SJCRH30 (cell line): ENCODE results near the gene NOX5. TPM values are rescaled to one million over a fixed set of nuclear protein-coding genes. Genes with fewer than 3 reads are reported as not detected.

Experiments
- DNase-seq, 2 experiments: peaks; one replicate each; pipeline ENCODE4 v3.0.0-alpha.2; 2015 to 2020
- H3K27ac ChIP-seq: fragments of 250-450 bp; sonication (Bioruptor Pico); 2 replicates; pipeline ENCODE4 v1.5.1; 2020; ENCODE audit warnings: mild to moderate bottlenecking, moderate library complexity
- H3K27me3 ChIP-seq: fragments of 250-450 bp; sonication (Bioruptor Pico); 2 replicates; pipeline ENCODE4 v1.5.1; 2020; ENCODE audit warnings: mild to moderate bottlenecking, moderate library complexity
- H3K36me3 ChIP-seq: fragments of 250-450 bp; sonication (Bioruptor Pico); 2 replicates; pipeline ENCODE4 v1.5.1; 2020; ENCODE audit warnings: mild to moderate bottlenecking, moderate library complexity
- H3K4me1 ChIP-seq: fragments of 250-450 bp; sonication (Bioruptor Pico); 2 replicates; pipeline ENCODE4 v1.5.1; 2020; ENCODE audit warnings: mild to moderate bottlenecking, moderate library complexity
- H3K4me3 ChIP-seq: fragments of 250-450 bp; sonication (Bioruptor Pico); 2 replicates; pipeline ENCODE4 v1.5.1; 2020; ENCODE audit warnings: mild to moderate bottlenecking, moderate library complexity
- H3K9me3 ChIP-seq: fragments of 250-450 bp; sonication (Bioruptor Pico); replicated peaks from 2 replicates; pipeline ENCODE4 v1.5.1; 2020; ENCODE audit warnings: mild to moderate bottlenecking, moderate library complexity
- total RNA-seq: library from RNA; depleted of rRNA; stranded (reverse); fragments of >200 nt; shearing (Covaris generic); gene quantifications from 2 replicates; pipeline ENCODE4 v1.2.3, GENCODE V29; 2014

The NOX5 gene
- total RNA-seq, 1 experiment from 2014 or later: not detected

DNA sequence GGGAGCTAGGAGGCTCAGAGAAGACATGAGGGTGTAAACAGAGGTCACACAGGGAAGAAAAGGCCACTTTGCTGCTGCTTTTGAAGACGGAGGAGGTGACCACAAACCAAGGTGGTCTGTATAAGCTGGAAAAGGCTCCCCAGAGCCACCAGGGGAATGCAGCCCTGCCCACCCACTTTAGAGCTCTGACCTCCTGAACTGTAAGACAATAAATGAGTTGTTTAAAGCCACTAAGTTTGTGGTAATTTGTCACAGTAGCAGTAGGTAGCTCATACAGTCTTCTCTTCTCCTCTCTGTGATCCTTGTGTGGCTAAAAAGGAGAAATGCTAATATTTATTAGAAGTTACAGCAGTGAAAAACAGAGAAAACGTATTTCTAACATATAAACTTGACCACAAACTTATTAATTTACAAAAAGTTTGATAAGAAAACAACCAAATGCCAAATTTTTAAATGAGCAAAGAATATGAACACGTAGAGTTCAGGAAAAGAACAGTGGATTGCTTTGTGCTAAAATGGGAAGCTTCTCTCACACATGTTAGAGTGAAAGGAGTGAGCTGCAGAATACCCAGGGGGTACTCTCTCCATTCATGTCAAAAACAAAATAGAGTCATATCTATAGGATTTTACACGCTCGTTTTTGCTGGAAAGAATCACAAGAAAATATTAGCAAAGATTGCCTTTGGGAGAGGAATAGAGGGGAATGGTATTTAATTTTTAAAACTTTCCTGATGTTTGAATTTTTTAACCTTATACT is 71.0 kb downstream of the NOX5 start:
- no peaks in the 10 kb centered on the region for H3K9me3 ChIP-seq
- DNase-seq: peak; percentile 85 to 92
- H3K4me3 ChIP-seq: no peak overlapping the region
- H3K36me3 ChIP-seq: no peaks in the 10 kb centered on the region
- H3K4me1 ChIP-seq: peaks cover 67% of the 10 kb centered on the region
- H3K27me3 ChIP-seq: no peaks in the 10 kb centered on the region
- H3K27ac ChIP-seq: peak overlapping the region; percentile 26

DNA sequence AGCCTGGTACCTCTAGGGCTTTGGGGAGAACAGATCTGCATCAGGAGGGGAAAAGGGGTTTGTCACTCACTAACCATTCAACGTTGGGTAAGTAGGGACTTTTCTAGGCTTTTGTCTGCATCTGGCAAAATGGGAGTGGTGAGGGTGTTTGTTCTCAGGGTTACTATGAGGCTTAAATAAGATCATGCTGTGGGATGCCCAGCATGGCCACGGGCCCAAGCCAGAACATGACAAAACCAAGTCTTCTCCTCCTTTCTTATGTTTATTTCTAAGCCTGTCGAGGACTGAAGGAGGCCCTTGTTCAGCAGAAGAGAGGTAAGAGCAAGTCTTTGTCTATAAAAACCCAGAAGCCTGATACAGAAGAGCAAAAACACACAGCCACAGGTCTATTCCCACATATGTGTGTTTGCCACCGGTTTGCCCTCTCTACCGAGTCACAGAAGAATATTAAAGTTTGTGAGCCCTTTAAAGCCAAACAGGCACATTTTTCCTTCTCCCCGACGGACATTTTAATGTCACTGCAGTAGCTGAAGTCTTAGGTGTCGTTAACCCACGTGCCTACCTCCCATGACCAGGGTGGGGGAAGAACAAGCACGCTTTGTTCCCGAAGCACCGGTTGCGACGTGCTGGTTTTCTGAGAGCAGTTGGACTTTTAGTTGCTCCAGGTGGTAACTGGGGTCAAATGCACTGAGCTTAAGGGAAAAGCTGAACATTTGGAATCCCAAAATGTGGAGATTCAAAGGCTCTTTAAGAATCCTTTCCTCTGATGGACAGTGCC is 72.1 kb downstream of the NOX5 start:
- H3K27ac ChIP-seq: no peak overlapping the region
- H3K27me3 ChIP-seq: no peaks in the 10 kb centered on the region
- peaks cover 57% of the 10 kb centered on the region for H3K4me1 ChIP-seq
- H3K4me3 ChIP-seq: no peak overlapping the region
- DNase-seq: no peak
- no peaks in the 10 kb centered on the region for H3K9me3 ChIP-seq
- no peaks in the 10 kb centered on the region for H3K36me3 ChIP-seq

DNA sequence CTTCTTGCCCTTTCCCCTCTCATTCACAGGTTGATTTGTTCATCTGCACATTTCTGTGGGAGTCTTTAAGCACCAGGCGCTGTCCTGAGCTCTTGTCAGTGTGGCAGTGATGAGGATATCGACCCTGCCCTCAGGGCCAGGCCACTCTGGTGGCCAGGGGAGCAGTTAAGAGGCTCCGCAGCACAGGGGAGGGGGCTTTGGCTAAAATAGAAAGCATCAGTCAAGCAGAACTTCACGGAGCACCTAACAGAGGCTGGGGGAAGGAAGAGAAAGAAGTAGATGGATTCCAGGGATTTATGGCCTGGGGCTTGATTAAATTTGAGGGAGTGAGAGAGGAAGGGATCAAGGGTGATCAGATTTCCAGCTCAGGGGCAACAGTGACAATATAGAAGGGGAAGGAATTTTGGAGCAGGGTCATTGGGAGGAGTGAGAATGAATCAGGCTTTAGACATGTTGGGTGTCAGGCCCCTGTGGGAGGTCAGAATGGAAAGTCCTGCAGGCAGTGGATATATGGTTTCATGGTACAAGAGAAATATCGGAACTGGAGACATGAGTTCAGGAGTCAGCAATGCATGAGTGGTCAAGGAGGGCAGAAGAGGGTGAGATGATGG is 73.0 kb downstream of the NOX5 start:
- Histone ChIP-seq H3K36me3 (no peaks in the 10 kb centered on the region), H3K9me3 (no peaks in the 10 kb centered on the region), H3K27ac (no peak overlapping the region), H3K4me3 (no peak overlapping the region), H3K27me3 (no peaks in the 10 kb centered on the region), H3K4me1 (peaks cover 56% of the 10 kb centered on the region)
- DNase-seq: peak in 1 of 2 experiments; percentile 54

DNA sequence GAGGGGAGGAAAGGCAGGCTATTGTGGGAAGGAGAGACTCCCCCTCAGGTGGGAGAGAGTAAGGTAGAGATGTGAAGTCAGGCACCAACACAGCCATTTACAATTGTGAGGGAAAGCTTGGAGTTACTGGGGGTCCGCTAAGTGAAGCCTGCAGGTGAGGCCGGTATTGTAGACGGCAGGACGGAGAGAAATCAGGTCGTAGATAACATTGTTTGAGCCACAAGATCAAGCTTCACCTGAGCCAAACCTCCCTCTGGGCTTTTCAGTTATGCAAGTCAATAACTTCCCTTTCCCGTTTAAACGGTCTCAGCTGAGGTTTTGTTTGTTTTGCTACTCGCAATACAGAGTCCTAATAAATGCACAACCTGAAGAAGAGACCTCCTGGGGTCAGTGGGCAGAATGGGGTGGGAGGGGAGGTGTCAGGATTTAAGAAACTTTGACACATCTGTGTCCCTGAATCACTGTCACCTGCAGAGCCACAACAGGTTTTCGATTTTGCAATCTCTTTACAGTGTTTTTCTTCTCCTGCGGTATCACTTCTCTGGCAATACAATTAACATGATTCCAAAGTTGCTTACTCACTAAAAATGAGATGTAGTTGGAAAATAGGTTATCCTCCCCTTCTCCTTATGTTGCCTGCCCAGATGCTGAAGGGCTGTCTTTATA is 73.9 kb downstream of the NOX5 start:
- Histone ChIP-seq H3K27ac (no peak overlapping the region), H3K4me1 (peaks cover 49% of the 10 kb centered on the region), H3K36me3 (no peaks in the 10 kb centered on the region), H3K27me3 (no peaks in the 10 kb centered on the region), H3K4me3 (no peak overlapping the region), H3K9me3 (no peaks in the 10 kb centered on the region)
- no peak for DNase-seq

DNA sequence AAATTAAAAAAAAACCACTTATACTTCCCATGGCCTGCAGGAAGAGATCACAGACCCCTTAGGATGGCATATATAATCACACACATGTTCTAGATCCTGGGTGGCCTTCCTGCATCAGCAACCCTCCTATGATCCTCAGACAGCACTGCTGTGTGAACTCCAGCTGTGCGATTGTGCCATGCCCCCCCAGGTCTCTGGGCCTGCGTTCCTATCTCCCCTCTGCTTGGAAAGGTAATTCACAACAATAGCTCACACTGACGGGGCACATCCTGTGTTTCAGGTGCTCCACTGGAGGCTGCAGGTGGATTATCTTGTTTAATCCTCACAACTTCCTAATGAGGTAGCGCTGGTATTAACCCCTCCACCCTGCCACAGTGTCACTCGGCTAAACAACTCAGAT is 74.8 kb downstream of the NOX5 start:
- DNase-seq: no peak
- Histone ChIP-seq H3K4me3 (no peak overlapping the region), H3K27me3 (no peaks in the 10 kb centered on the region), H3K27ac (no peak overlapping the region), H3K36me3 (no peaks in the 10 kb centered on the region), H3K9me3 (no peaks in the 10 kb centered on the region), H3K4me1 (peaks cover 48% of the 10 kb centered on the region)

DNA sequence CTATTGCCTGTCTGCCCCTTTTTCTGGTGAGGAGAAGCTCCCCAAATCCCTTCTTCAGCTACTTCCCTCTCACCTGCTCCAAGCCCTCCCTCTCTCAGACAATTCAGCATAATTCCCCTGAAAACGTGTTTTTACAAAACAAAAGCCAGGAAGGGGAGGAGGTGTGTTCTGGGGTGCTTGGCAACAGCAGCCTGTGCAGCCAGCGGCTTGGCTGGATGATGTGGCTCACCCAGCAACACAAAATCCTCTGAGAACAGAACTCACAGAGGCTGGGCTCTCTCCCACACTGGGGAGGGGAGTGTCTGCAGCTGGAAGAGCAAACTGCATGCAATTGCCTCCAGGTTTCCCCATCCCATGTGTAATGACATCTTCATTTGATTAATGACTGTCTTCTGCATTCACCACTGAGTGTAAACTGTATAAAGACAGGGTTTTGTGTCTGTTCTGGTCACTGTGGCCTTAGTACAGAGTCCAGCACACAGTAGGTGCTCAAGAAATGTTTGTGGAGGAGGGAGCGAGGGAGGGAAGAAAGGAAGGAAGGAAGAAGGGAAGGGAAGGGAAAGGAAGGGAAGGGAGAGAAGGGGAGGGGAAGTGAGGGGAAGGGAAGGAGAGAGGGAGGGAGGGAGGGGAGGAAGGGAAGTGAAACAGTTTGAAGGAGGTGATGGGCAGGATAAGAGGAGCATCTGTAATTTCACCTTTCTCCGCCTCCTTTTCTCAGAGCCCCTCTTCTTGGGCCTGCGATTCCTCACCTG is 75.9 kb downstream of the NOX5 start:
- Histone ChIP-seq H3K4me3 (no peak overlapping the region), H3K36me3 (no peaks in the 10 kb centered on the region), H3K9me3 (no peaks in the 10 kb centered on the region), H3K4me1 (peaks cover 40% of the 10 kb centered on the region), H3K27me3 (no peaks in the 10 kb centered on the region), H3K27ac (no peak overlapping the region)
- no peak for DNase-seq

DNA sequence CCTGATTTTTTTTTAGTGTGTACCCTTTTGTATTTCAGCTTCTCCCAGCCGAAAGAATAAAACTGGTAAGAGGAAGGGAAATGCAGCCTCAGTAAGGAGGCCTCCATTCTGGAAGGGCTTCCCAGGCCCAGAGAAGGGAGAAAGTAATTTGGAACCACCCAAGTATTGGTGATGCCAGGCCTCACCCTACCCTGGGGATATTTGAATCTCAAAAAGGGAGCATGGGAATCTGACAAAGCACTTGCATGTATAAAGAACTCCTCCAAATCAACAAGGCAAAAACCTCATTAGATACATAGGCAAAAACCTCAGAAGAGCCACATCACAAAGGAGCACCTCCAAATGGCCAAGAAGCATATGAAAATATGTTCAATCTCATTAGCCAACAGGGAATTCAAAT is 77.2 kb downstream of the NOX5 start:
- Histone ChIP-seq H3K27ac (no peak overlapping the region), H3K4me3 (no peak overlapping the region), H3K27me3 (no peaks in the 10 kb centered on the region), H3K4me1 (peaks cover 38% of the 10 kb centered on the region), H3K36me3 (no peaks in the 10 kb centered on the region), H3K9me3 (no peaks in the 10 kb centered on the region)
- DNase-seq: no peak

DNA sequence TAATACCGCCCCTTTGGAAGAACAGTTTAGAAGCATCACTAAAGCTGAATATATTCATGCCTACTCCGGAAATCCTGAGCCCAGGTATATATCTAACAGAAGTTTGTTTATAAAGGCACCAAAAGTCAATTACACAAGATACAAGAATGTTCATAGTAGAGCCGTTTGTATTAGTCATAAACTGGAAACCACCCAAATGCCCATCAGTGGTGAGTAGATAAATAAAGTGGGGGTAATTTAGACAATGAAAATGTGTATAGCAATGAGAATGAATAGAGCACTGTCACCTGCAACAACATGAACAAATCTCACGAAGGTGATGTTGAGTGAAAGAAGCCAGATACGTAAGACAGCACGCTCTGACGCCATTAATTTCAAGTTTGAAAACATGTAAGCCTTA is 77.7 kb downstream of the NOX5 start:
- H3K4me3 ChIP-seq: no peak overlapping the region
- peaks cover 34% of the 10 kb centered on the region for H3K4me1 ChIP-seq
- H3K27ac ChIP-seq: no peak overlapping the region
- no peaks in the 10 kb centered on the region for H3K9me3 ChIP-seq
- no peak for DNase-seq
- no peaks in the 10 kb centered on the region for H3K36me3 ChIP-seq
- H3K27me3 ChIP-seq: no peaks in the 10 kb centered on the region

DNA sequence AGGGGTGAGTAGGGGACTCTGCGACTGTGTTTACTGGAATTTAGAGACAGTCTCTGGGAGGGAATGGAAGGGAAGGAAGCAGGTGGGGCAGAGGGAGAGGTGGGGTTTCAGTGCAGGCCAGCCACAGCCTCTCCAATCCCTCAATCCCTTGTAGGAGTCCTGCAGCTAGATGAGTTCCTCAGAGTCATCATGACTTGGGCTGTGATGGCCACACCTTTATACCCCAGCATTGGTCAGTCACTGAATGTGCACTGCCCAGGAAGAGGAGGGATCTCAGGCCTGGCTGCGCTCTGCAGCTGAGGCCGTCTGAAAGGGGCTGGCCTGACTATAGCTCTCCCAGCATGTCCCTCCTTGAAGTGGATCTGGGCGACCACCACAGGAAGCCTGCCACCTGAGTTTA is 78.6 kb downstream of the NOX5 start:
- Histone ChIP-seq H3K4me3 (no peak overlapping the region), H3K4me1 (peaks cover 24% of the 10 kb centered on the region), H3K27me3 (no peaks in the 10 kb centered on the region), H3K36me3 (no peaks in the 10 kb centered on the region), H3K9me3 (no peaks in the 10 kb centered on the region), H3K27ac (no peak overlapping the region)
- peak in 1 of 2 experiments; percentile 37 for DNase-seq

DNA sequence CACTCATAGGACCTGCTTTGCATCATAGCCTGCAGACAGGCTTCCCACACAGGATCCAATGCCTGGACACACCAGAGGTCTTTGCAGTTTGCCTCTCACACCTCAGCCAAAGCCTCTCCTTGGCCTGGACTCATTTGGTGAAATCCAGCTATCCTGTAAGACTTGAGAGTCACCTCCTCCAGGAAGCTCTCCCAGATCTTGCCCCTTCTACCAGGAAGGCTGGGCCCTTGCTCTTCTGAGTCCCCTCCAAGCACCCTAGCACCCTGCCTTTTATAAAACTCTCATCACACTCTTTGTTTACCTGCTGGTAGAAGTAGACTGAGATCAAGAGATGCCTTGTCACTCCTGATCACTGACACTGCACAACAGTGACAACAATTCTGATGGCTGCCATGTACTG is 79.1 kb downstream of the NOX5 start:
- H3K9me3 ChIP-seq: no peaks in the 10 kb centered on the region
- H3K4me1 ChIP-seq: peaks cover 21% of the 10 kb centered on the region
- H3K36me3 ChIP-seq: no peaks in the 10 kb centered on the region
- H3K27ac ChIP-seq: no peak overlapping the region
- no peaks in the 10 kb centered on the region for H3K27me3 ChIP-seq
- no peak overlapping the region for H3K4me3 ChIP-seq
- no peak for DNase-seq

DNA sequence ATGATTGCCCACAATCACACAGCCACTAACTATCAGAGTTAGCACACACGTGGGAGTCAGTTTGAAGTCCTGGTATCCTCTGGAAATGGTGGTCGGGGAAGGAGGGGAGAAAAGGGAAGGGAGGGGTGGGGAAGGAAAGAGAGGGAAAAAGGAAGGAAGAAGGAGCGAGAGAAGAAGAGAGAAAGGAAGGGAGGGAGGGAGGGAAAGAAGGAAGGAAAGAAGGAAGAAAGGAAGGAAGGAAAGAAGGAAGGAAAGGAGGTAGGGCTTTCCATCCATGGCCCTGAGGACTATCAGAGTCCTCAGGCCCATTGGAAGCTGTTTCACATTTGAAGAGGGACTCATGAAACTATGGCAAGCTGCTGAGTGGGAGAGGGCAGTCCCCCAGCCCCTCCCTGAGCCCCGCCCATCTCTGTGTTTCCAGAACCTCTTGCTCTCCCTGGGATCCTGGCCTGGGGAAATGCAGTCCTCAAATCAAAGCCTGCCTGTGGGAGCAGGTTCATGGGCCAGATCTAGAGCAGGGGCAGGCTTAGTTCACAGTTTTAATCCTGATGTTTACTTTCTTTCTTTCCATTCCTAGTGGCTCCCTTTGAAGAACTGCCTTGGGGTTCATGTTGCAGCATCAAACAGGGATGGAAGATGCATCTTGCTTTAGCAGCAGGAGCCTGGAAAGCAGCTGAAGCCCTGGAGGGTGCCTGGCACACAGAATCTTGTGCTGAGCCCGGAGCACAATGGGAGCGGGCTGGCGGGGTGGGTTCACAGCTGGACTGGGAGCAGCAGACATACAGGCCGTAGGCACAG is 79.8 kb downstream of the NOX5 start:
- Histone ChIP-seq H3K4me1 (peaks cover 21% of the 10 kb centered on the region), H3K27ac (no peak overlapping the region), H3K4me3 (no peak overlapping the region), H3K9me3 (no peaks in the 10 kb centered on the region), H3K27me3 (no peaks in the 10 kb centered on the region), H3K36me3 (no peaks in the 10 kb centered on the region)
- peak; percentile 53 to 66 for DNase-seq

DNA sequence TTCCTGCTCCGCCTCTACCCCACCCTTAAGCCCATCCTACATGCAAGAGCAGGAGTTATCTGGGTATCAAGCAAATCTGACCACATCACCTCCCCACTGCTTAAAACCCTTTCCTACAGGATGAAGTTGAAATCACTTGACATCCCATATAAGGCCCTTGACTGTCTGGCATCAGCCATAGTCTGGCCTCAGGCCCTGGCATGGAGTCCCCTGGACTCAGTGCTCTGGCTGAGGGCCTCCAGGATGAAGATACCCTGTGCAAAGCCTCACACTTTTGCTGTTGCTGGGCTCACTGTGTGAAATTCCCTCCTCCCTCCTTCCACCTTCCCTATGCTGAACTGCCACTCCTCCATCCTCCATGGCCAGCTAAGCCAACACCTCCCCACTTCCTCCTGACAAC is 80.8 kb downstream of the NOX5 start:
- no peak for DNase-seq
- H3K27ac ChIP-seq: no peak overlapping the region

DNA sequence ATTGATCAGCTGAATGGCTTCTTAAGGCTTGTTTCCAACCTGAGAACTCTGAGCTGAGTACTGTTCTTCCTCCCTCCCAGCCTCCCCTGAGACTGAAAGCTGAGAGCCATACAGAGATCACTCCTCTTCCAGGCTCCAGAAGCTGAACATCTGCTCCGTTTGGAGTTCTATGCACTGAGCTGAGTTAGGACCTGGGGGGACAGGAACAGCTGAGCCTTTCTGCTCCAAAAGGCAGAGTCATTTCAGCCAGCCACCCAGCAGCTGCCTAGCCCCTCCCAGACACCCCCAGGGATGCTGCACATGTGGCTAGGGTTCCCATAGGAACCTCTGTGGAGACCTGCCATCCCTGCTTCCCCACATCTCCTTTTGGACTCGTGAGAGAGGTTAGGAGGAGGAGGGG is 81.7 kb downstream of the NOX5 start:
- Histone ChIP-seq H3K27me3 (no peaks in the 10 kb centered on the region), H3K4me1 (peaks cover 21% of the 10 kb centered on the region), H3K36me3 (no peaks in the 10 kb centered on the region), H3K27ac (peak overlapping the region; percentile 20; the same call in 1 of the 2 replicates), H3K4me3 (peak overlapping the region; percentile 6; the same call in 1 of the 2 replicates), H3K9me3 (no peaks in the 10 kb centered on the region)
- peak; percentile 93 to 98 for DNase-seq

More for the DNA sequence above, 80.8 kb downstream of the NOX5 start:
- peaks cover 21% of the 10 kb centered on the region for H3K4me1 ChIP-seq
- no peaks in the 10 kb centered on the region for H3K36me3 ChIP-seq
- H3K4me3 ChIP-seq: no peak overlapping the region
- H3K27me3 ChIP-seq: no peaks in the 10 kb centered on the region
- H3K9me3 ChIP-seq: no peaks in the 10 kb centered on the region

DNA sequence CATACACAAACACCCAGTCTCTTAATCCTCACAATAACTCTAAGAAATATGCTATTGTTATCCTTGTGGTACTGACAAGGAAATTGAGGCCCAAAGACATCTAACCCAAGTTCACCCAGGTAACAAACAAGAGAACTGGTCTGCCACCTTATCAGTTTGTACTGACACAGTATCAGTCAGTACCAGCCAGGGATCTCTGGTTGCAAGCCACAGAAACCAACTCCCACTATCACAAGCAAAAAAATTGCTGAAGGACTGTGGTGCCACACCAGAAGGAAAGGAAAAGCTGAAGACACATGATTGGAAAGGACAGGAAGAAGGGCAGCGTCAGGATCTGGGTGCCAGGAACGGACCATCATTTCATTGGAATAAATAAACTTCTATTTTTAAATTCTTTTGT is 82.1 kb downstream of the NOX5 start:
- no peaks in the 10 kb centered on the region for H3K9me3 ChIP-seq
- DNase-seq: no peak
- H3K4me3 ChIP-seq: no peak overlapping the region
- H3K27me3 ChIP-seq: no peaks in the 10 kb centered on the region
- H3K4me1 ChIP-seq: peaks cover 21% of the 10 kb centered on the region
- no peak overlapping the region for H3K27ac ChIP-seq
- H3K36me3 ChIP-seq: no peaks in the 10 kb centered on the region
